Activated naive CD4-positive, alpha-beta T cell treated with anti-CD3 and anti-CD28 coated beads, Interleukin-2, amount 50 U/mL, for 24 hours (primary cell): ENCODE results near the gene ADIPOR2.
"Not testable (repeated sequence)": the region's sequence is repeated elsewhere in the genome, so short reads cannot be mapped to it uniquely, and the experiment has no call there.

Source experiments
- H3K27ac Mint-ChIP-seq: one replicate; pipeline ENCODE4 v1.8.0; 2021; ENCODE audit warnings: mild to moderate bottlenecking, mixed read lengths
- H3K27me3 Mint-ChIP-seq: one replicate; pipeline ENCODE4 v1.8.0; 2021; ENCODE audit warnings: mixed read lengths
- H3K36me3 Mint-ChIP-seq: one replicate; pipeline ENCODE4 v1.8.0; 2021; ENCODE audit warnings: mixed read lengths
- H3K4me1 Mint-ChIP-seq: one replicate; pipeline ENCODE4 v1.8.0; 2021; ENCODE audit warnings: mixed read lengths
- H3K4me3 Mint-ChIP-seq: one replicate; pipeline ENCODE4 v1.8.0; 2021; ENCODE audit warnings: mild to moderate bottlenecking, mixed read lengths
- H3K9me3 Mint-ChIP-seq: one replicate; pipeline ENCODE4 v1.8.0; 2021; ENCODE audit warnings: mixed read lengths

The ADIPOR2 gene

GRCh38 chr12:1691123-1692007, 495 bp downstream of the ADIPOR2 start:
- H3K4me1 Mint-ChIP-seq: peaks cover 50% of the 10 kb centered on the region
- H3K36me3 Mint-ChIP-seq: peaks cover 2% of the 10 kb centered on the region
- H3K27ac Mint-ChIP-seq: peak overlapping the region; percentile 90
- H3K4me3 Mint-ChIP-seq: peak overlapping the region; percentile 95
- H3K27me3 Mint-ChIP-seq: no peaks in the 10 kb centered on the region
- no peaks in the 10 kb centered on the region for H3K9me3 Mint-ChIP-seq

GRCh38 chr12:1692226-1692625, 1.4 kb downstream of the ADIPOR2 start:
- Mint-ChIP-seq H3K27ac (peak overlapping the region; percentile 90), H3K36me3 (peaks cover 2% of the 10 kb centered on the region), H3K27me3 (no peaks in the 10 kb centered on the region), H3K4me3 (peak overlapping the region; percentile 95), H3K9me3 (no peaks in the 10 kb centered on the region), H3K4me1 (peaks cover 59% of the 10 kb centered on the region)

DNA sequence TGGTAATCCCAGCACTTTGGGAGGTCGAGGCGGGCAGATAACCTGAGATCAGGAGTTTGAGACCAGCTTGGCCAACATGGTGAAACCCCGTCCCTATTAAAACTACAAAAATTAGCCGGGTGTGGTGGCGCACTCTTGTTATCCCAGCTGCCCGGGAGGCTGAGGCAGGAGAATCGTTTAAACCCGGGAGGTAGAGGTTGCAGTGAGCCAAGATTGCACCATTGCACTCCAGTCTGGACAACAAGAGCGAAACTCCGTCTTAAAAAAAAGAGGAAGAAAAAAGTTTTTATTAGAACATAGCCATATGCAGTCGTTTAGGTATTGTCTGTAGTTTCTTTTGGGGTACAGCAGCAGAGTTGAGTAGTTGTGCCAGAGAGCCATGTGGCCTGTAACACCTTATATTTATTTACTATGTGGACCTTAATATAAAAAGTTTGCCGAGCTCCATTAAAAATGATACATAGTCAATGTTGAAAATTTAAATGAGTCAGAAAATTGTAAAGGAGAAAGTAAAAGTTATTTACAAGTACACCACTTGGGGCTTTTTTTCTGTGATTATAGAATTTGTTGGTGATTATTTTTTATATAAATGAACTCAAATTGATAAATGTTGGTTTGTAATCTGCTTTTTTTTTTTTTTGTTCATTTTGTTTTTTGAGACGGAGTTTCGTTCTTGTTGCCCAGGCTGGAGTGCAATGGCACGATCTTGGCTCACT, 2.2 kb downstream of the ADIPOR2 start:
- Mint-ChIP-seq H3K27ac (no peak overlapping the region), H3K9me3 (no peaks in the 10 kb centered on the region), H3K36me3 (peaks cover 2% of the 10 kb centered on the region), H3K27me3 (no peaks in the 10 kb centered on the region), H3K4me1 (peaks cover 67% of the 10 kb centered on the region), H3K4me3 (peak overlapping the region; percentile 59)

DNA sequence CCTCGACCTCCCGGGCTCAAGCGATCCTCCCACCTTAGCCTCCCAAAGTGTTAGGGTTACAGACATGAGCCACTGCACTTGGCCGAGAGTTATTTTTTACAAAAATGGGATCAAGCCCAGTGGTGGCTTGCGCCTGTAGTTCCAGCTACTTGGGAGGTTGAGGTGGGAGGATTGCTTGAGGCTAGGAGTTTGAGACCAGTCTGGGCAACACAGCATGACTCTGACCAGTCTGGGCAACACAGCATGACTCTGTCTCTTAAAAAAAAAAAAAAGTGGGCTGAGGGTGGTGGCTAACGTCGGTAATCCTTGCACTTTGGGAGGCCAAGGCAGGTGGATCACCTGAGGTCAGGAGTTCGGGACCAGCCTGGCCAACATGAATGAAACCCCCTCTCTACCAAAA, 4.2 kb downstream of the ADIPOR2 start:
- Mint-ChIP-seq H3K4me1 (peaks cover 70% of the 10 kb centered on the region), H3K4me3 (peak overlapping the region; percentile 7)
- not testable (repeated sequence) for H3K9me3 Mint-ChIP-seq, H3K27me3 Mint-ChIP-seq, H3K36me3 Mint-ChIP-seq, H3K27ac Mint-ChIP-seq

GRCh38 chr12:1695886-1696670, 5.2 kb downstream of the ADIPOR2 start:
- peaks cover 2% of the 10 kb centered on the region for H3K36me3 Mint-ChIP-seq
- no peak overlapping the region for H3K27ac Mint-ChIP-seq
- peaks cover 74% of the 10 kb centered on the region for H3K4me1 Mint-ChIP-seq
- H3K9me3 Mint-ChIP-seq: no peaks in the 10 kb centered on the region
- no peaks in the 10 kb centered on the region for H3K27me3 Mint-ChIP-seq
- H3K4me3 Mint-ChIP-seq: no peak overlapping the region

DNA sequence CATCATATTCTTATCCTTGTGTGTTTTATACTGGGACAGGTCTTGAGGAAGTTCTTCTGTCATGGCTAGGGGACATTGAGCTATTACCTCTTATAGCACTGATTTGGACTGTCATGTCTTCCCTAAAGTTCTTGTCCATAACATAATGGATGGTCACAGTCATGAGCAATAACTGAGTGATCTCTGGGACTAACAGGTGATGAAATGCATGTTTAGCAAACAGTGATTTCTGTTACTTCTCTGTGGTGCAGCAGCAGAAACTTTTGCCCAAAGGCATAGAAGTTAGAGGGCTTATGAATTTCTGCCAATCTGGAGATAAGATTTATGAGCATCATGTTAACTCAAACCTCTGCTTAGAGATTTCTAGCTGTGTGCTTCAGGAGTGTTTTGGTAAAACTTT, 5.9 kb downstream of the ADIPOR2 start:
- Mint-ChIP-seq H3K4me1 (peaks cover 71% of the 10 kb centered on the region), H3K27me3 (no peaks in the 10 kb centered on the region), H3K27ac (no peak overlapping the region), H3K9me3 (no peaks in the 10 kb centered on the region), H3K4me3 (no peak overlapping the region), H3K36me3 (peaks cover 2% of the 10 kb centered on the region)

- no peaks in the 10 kb centered on the region for H3K9me3 Mint-ChIP-seq
- H3K27me3 Mint-ChIP-seq: no peaks in the 10 kb centered on the region
- peak overlapping the region; percentile 1 for H3K4me3 Mint-ChIP-seq
- H3K27ac Mint-ChIP-seq: no peak overlapping the region
- peaks cover 3% of the 10 kb centered on the region for H3K36me3 Mint-ChIP-seq
- H3K4me1 Mint-ChIP-seq: peaks cover 71% of the 10 kb centered on the region
Observed at GRCh38 chr12:1697271-1697670, 6.4 kb downstream of the ADIPOR2 start.

DNA sequence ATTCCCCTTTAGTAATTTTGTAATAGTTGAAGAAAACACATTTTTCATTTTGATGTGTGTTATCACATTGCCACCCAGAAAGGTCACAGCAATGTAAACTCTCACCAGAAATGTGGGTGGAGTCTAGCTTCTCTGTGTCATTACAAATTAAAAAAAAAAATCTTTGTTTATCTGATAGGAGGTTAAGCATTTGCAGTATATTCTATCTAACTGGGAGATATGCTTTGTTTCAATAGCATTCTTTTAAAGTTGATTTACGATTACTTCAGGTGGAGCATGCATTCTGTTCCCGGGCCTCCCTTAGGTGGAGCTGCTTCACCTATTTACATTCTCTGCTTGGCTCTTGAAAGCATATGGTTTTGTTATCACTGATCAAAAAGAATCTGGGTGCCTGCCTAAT, 7.8 kb downstream of the ADIPOR2 start:
- no peak overlapping the region for H3K27ac Mint-ChIP-seq
- H3K4me3 Mint-ChIP-seq: no peak overlapping the region
- H3K36me3 Mint-ChIP-seq: peaks cover 6% of the 10 kb centered on the region
- no peaks in the 10 kb centered on the region for H3K9me3 Mint-ChIP-seq
- H3K4me1 Mint-ChIP-seq: peaks cover 71% of the 10 kb centered on the region
- no peaks in the 10 kb centered on the region for H3K27me3 Mint-ChIP-seq

- Mint-ChIP-seq H3K4me1 (peaks cover 74% of the 10 kb centered on the region), H3K4me3 (no peak overlapping the region), H3K27ac (no peak overlapping the region), H3K9me3 (no peaks in the 10 kb centered on the region), H3K36me3 (peaks cover 11% of the 10 kb centered on the region), H3K27me3 (no peaks in the 10 kb centered on the region)
Observed at GRCh38 chr12:1702713-1703112, 11.8 kb downstream of the ADIPOR2 start.

- no peak overlapping the region for H3K27ac Mint-ChIP-seq
- peaks cover 13% of the 10 kb centered on the region for H3K36me3 Mint-ChIP-seq
- no peaks in the 10 kb centered on the region for H3K27me3 Mint-ChIP-seq
- no peak overlapping the region for H3K4me3 Mint-ChIP-seq
- no peaks in the 10 kb centered on the region for H3K9me3 Mint-ChIP-seq
- peaks cover 71% of the 10 kb centered on the region for H3K4me1 Mint-ChIP-seq
Observed at GRCh38 chr12:1703771-1704722, 13.2 kb downstream of the ADIPOR2 start.

- Mint-ChIP-seq H3K4me1 (peaks cover 69% of the 10 kb centered on the region), H3K4me3 (no peak overlapping the region), H3K36me3 (peaks cover 14% of the 10 kb centered on the region), H3K27me3 (no peaks in the 10 kb centered on the region), H3K27ac (no peak overlapping the region), H3K9me3 (no peaks in the 10 kb centered on the region)
Observed at GRCh38 chr12:1705774-1706631, 15.1 kb downstream of the ADIPOR2 start.

DNA sequence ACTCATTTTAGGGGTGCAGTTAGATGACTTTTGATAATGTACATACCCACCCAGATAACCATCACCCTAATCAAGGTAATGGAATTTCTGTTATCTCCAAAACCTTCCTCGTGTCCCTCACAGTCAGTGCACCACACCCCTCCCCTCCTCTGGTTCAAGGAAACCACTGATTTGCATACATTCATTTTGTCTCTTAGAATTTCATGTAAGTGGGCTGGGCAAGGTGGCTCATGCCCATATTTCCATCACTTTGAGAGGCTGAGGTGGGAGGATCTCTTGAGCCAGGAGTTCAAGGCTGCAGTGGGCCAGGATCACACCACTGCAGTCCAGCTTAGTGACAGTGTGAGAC, 15.7 kb downstream of the ADIPOR2 start:
- peaks cover 75% of the 10 kb centered on the region for H3K4me1 Mint-ChIP-seq
- no peak overlapping the region for H3K27ac Mint-ChIP-seq
- peaks cover 14% of the 10 kb centered on the region for H3K36me3 Mint-ChIP-seq
- H3K27me3 Mint-ChIP-seq: no peaks in the 10 kb centered on the region
- no peaks in the 10 kb centered on the region for H3K9me3 Mint-ChIP-seq
- no peak overlapping the region for H3K4me3 Mint-ChIP-seq

- Mint-ChIP-seq H3K9me3 (no peaks in the 10 kb centered on the region), H3K27ac (peak overlapping the region; percentile 51), H3K27me3 (no peaks in the 10 kb centered on the region), H3K36me3 (peaks cover 14% of the 10 kb centered on the region), H3K4me3 (peak overlapping the region; percentile 23), H3K4me1 (peaks cover 78% of the 10 kb centered on the region)
Observed at GRCh38 chr12:1707051-1707450, 16.2 kb downstream of the ADIPOR2 start.

GRCh38 chr12:1709968-1710367, 19.1 kb downstream of the ADIPOR2 start:
- not testable (repeated sequence) for H3K9me3 Mint-ChIP-seq, H3K27me3 Mint-ChIP-seq, H3K4me3 Mint-ChIP-seq, H3K27ac Mint-ChIP-seq
- H3K36me3 Mint-ChIP-seq: peaks cover 23% of the 10 kb centered on the region
- H3K4me1 Mint-ChIP-seq: peaks cover 70% of the 10 kb centered on the region
